Coronary artery (tissue), 2 donors: Measurements from ENCODE around the gene PCSK5.

Source experiments
- DNase-seq: peaks from one replicate; pipeline ENCODE4 v3.0.0-alpha.2; 2017; ENCODE audit warnings: low spot score
- H3K27ac ChIP-seq, 2 donors: fragments of 200-600 bp; sonication (generic); one replicate each; pipeline ENCODE4 v1.5.1; 2016 to 2019
- H3K4me3 ChIP-seq: fragments of 200-600 bp; sonication (generic); 2 replicates; pipeline ENCODE4 v1.5.1; 2016; ENCODE audit warnings: mild to moderate bottlenecking, moderate library complexity
- CTCF ChIP-seq: fragments of 200-600 bp; sonication (generic); IDR thresholded peaks from one replicate; pipeline ENCODE4 v1.5.1; 2019; ENCODE audit warnings: antibody characterized with exemption

Gene PCSK5

GRCh38 chr9:75870450-75870849 lies 20.0 kb upstream of the PCSK5 start:
- DNase-seq = no peak
- TF ChIP-seq CTCF = no peak
- Histone ChIP-seq H3K27ac (no peak overlapping the region), H3K4me3 (no peak overlapping the region)

GRCh38 chr9:75871624-75872023 lies 18.8 kb upstream of the PCSK5 start:
- no peak for DNase-seq
- no peak for TF ChIP-seq CTCF

GRCh38 chr9:75873712-75874111 lies 16.8 kb upstream of the PCSK5 start:
- Histone ChIP-seq H3K4me3 (no peak overlapping the region), H3K27ac (no peak overlapping the region)
- DNase-seq = no peak
- no peak for TF ChIP-seq CTCF

More at GRCh38 chr9:75871624-75872023, 18.8 kb upstream of the PCSK5 start:
- H3K27ac ChIP-seq = no peak overlapping the region
- no peak overlapping the region for H3K4me3 ChIP-seq

- DNase-seq = no peak
- TF ChIP-seq CTCF = no peak
- Histone ChIP-seq H3K27ac (no peak overlapping the region), H3K4me3 (no peak overlapping the region)
These were observed 13.4 kb upstream of the PCSK5 start for GRCh38 chr9:75876999-75877640.

- H3K4me3 ChIP-seq = no peak overlapping the region
- TF ChIP-seq CTCF = no peak
- no peak for DNase-seq
- H3K27ac ChIP-seq = no peak overlapping the region
These were observed 12.0 kb upstream of the PCSK5 start for GRCh38 chr9:75878488-75878860.

GRCh38 chr9:75880618-75881017 lies 9.9 kb upstream of the PCSK5 start:
- no peak for TF ChIP-seq CTCF
- Histone ChIP-seq H3K27ac (no peak overlapping the region), H3K4me3 (no peak overlapping the region)
- no peak for DNase-seq

- DNase-seq = no peak
- H3K27ac ChIP-seq = no peak overlapping the region
- no peak overlapping the region for H3K4me3 ChIP-seq
- no peak for TF ChIP-seq CTCF
These were observed 8.7 kb upstream of the PCSK5 start for GRCh38 chr9:75881761-75882160.
